IMR-90 (cell line): ENCODE measurements around the gene RYR2.

Source experiments
- CEBPB ChIP-seq: IDR thresholded peaks from 2 replicates; pipeline ENCODE4 v1.6.1; 2012; ENCODE audit warnings: low read depth, low read length, improper control_type of control experiment
- CTCF ChIP-seq: conservative IDR thresholded peaks from 2 replicates; pipeline ENCODE4 v1.5.1; 2012; ENCODE audit warnings: mild to moderate bottlenecking, low read depth, low read length, improper control_type of control experiment
- ELK1 ChIP-seq: fragments of 150-350 bp; IDR thresholded peaks from 2 replicates; pipeline ENCODE4 v1.6.1; 2016; ENCODE audit warnings: low read depth, mild to moderate bottlenecking, low read length, moderate library complexity, borderline replicate concordance
- POLR2A ChIP-seq: IDR thresholded peaks from 2 replicates; pipeline ENCODE4 v1.6.1; 2012; ENCODE audit warnings: mild to moderate bottlenecking, low read depth, low read length
- RAD21 ChIP-seq: IDR thresholded peaks from 2 replicates; pipeline ENCODE4 v1.6.1; 2012; ENCODE audit warnings: low read length, improper control_type of control experiment
- RCOR1 ChIP-seq: IDR thresholded peaks from 2 replicates; pipeline ENCODE4 v1.6.1; 2012; ENCODE audit warnings: mild to moderate bottlenecking, low read length, improper control_type of control experiment; ENCODE audit not compliant: insufficient replicate concordance
- TF ChIP-seq, protein P1 (sequence below): fragments of 150-350 bp; IDR thresholded peaks from 2 replicates; pipeline ENCODE4 v1.6.1; 2017; ENCODE audit warnings: mild to moderate bottlenecking, antibody characterized with exemption, low read length, low read depth

- TF ChIP-seq RCOR1 = no peak
- no peak for TF ChIP-seq CTCF
- TF ChIP-seq POLR2A = no peak
- no peak for TF ChIP-seq RAD21
- TF ChIP-seq, protein P1, sequence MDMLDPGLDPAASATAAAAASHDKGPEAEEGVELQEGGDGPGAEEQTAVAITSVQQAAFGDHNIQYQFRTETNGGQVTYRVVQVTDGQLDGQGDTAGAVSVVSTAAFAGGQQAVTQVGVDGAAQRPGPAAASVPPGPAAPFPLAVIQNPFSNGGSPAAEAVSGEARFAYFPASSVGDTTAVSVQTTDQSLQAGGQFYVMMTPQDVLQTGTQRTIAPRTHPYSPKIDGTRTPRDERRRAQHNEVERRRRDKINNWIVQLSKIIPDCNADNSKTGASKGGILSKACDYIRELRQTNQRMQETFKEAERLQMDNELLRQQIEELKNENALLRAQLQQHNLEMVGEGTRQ = no peak
- no peak for TF ChIP-seq ELK1
- no peak for TF ChIP-seq CEBPB
Measured at GRCh38 chr1:237591353-237591752, 549.4 kb downstream of the RYR2 start.
